Gastrocnemius medialis (tissue), 4 donors: Measurements from ENCODE around the gene OBSCN.

ENCODE experiments used
- CTCF ChIP-seq, 5 experiments: fragments of 450-650 bp in 3 of 5; fragments of 200-600 bp in 2 of 5; sonication (generic) in 2 of 5; IDR thresholded peaks in 4 of 5; conservative IDR thresholded peaks in 1 of 5; 1 replicate in 4 of 5; 2 replicates in 1 of 5; pipeline ENCODE4 v1.5.1; 2016 to 2019; ENCODE audit warnings: antibody characterized with exemption in 5 of 5, mild to moderate bottlenecking in 3 of 5, moderate library complexity in 3 of 5
- POLR2A ChIP-seq, 2 donors: fragments of 450-650 bp; IDR thresholded peaks; one replicate each; pipeline ENCODE4 v1.6.1; 2017; ENCODE audit warnings: antibody characterized with exemption in 2 of 2, mild to moderate bottlenecking in 2 of 2, moderate library complexity in 2 of 2

DNA sequence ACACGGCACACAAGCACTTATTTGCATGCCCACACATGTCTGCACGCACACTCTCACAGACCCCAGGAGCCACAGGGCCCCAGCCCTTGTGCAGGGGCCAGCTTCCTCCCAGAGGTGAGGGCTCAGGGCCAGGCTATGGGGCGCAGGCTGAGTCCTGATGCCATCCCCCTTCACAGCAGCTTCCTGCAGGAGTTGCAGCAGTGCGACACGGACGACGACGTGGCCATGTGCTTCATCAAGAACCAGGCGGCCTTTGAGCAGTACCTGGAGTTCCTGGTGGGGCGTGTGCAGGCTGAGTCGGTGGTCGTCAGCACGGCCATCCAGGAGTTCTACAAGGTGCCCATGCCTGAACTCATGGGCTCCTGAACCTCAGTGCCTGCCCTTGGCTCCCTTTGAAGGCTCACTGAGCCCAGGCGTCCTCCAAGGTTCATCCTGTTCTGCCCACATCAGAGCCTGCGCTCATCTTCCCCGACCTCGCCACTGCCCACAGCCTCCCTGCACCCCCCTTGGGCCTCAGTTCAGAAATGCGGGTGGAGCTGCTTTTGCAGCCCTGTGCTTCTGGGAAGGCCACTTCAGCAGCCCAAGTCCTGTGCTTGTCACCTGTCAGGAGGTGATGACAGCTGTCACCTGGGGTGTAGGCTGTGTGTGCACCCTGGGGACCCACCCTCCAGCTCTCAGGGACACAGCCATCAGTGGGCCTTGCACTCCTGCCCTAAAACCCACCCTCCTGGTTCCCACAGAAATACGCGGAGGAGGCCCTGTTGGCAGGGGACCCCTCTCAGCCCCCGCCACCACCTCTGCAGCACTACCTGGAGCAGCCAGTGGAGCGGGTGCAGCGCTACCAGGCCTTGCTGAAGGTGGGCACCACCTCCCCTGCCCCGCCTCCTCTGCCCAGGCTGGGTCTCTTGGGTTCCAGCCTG is 132.2 kb downstream of the OBSCN start:
- TF ChIP-seq CTCF (IDR thresholded peaks at IDR 0.05 in 4 of 5, conservative IDR thresholded peaks at IDR 0.05 in 1 of 5), result no peak
- TF ChIP-seq POLR2A (IDR thresholded peaks at IDR 0.05), result no peak
